Neural progenitor cell (in vitro differentiated cells): Measurements from ENCODE around the gene ZNF506.
"Not testable (repeated sequence)": the region's sequence is repeated elsewhere in the genome, so short reads cannot be mapped to it uniquely, and the experiment has no call there.

Experiments
- EZH2 ChIP-seq: fragments of 200-600 bp; sonication (generic); IDR thresholded peaks from 2 replicates; pipeline ENCODE4 v1.6.1; 2017; ENCODE audit warnings: antibody characterized with exemption, mild to moderate bottlenecking, moderate library complexity
- EZH2phosphoT487 ChIP-seq: fragments of 200-600 bp; sonication (generic); IDR thresholded peaks from 2 replicates; pipeline ENCODE4 v1.6.1; 2017; ENCODE audit warnings: antibody characterized with exemption
- TF ChIP-seq, protein P1 (sequence below): fragments of 200-600 bp; sonication (generic); IDR thresholded peaks from 2 replicates; pipeline ENCODE4 v1.5.1; 2017; ENCODE audit warnings: antibody characterized with exemption, mild to moderate bottlenecking

DNA sequence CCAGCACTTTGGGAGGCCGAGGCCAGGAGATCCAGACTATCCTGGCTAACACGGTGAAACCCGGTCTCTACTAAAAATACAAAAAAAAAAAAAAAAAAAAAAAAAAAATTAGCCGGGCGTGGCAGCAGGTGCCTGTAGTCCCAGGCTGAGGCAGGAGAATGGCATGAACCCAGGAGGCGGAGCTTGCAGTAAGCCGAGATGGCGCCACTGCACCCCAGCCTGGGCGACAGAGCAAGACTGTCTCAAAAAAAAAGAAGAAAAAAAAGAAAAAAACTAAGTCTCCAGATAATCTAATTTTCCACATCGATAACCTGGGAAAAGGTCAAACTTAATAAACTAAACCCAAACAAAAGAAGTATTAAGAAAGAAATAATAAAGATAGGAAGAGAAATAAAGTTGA lies 49.6 kb downstream of the ZNF506 start:
- not testable (repeated sequence) for TF ChIP-seq EZH2, EZH2phosphoT487
- TF ChIP-seq, protein P1, sequence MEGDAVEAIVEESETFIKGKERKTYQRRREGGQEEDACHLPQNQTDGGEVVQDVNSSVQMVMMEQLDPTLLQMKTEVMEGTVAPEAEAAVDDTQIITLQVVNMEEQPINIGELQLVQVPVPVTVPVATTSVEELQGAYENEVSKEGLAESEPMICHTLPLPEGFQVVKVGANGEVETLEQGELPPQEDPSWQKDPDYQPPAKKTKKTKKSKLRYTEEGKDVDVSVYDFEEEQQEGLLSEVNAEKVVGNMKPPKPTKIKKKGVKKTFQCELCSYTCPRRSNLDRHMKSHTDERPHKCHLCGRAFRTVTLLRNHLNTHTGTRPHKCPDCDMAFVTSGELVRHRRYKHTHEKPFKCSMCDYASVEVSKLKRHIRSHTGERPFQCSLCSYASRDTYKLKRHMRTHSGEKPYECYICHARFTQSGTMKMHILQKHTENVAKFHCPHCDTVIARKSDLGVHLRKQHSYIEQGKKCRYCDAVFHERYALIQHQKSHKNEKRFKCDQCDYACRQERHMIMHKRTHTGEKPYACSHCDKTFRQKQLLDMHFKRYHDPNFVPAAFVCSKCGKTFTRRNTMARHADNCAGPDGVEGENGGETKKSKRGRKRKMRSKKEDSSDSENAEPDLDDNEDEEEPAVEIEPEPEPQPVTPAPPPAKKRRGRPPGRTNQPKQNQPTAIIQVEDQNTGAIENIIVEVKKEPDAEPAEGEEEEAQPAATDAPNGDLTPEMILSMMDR = not testable (repeated sequence)
